Panc1 (cell line): ENCODE results near the gene IDI1. TPM values are rescaled to one million over a fixed set of nuclear protein-coding genes. Genes with fewer than 3 reads are reported as not detected.

ENCODE experiments used
- ATAC-seq: fragments of 200-7000 bp; cut with Tn5 transposase; 2 replicates; pipeline ENCODE4 v1.9.1; 2020; ENCODE audit warnings: mild to moderate bottlenecking, moderate library complexity
- BruUV-seq: library from RNA; stranded (reverse); fragments of 400-500 nt; replicated peaks from 2 replicates; lab custom pipeline; 2021; lab: Mats Ljungman, UMichigan
- CTCF ChIA-PET: fragments of 300-600 bp; sonication (Branson Sonifier 250); formaldehyde crosslinking; loops from one replicate; lab custom pipeline; 2022; ENCODE audit warnings: antibody characterized with exemption; lab: Charles Lee
- POLR2A ChIA-PET: fragments of 300-600 bp; sonication (Branson Sonifier 250); formaldehyde crosslinking; loops from one replicate; lab custom pipeline; 2022; ENCODE audit warnings: antibody characterized with exemption; lab: Charles Lee
- DNase-seq: peaks from one replicate; pipeline ENCODE4 v3.0.0-alpha.2; 2010; ENCODE audit warnings: low read depth, low spot score
- H3K27ac ChIP-seq: 2 replicates; pipeline ENCODE4 v1.5.1; 2011; ENCODE audit warnings: mild to moderate bottlenecking, low read length, inconsistent platforms
- H3K27me3 ChIP-seq: fragments of 200-500 bp; sonication (Bioruptor generic); 2 replicates; pipeline ENCODE4 v1.6.0; 2014; ENCODE audit warnings: low read length, inconsistent platforms; ENCODE audit not compliant: control insufficient read depth, insufficient read depth
- H3K36me3 ChIP-seq: fragments of 200-500 bp; sonication (Bioruptor generic); 2 replicates; pipeline ENCODE4 v1.5.1; 2014; ENCODE audit warnings: inconsistent platforms, mild to moderate bottlenecking, low read length, moderate library complexity; ENCODE audit not compliant: control insufficient read depth, insufficient read depth
- H3K4me1 ChIP-seq: 2 replicates; pipeline ENCODE4 v1.5.1; 2011; ENCODE audit warnings: inconsistent platforms, mild to moderate bottlenecking, low read length, moderate library complexity; ENCODE audit not compliant: control insufficient read depth, insufficient read depth
- H3K4me3 ChIP-seq, 2 experiments: 2 replicates each; pipeline ENCODE4 v1.5.1; 2011 to 2012; ENCODE audit warnings: low read depth in 2 of 2, low read length in 2 of 2, mild to moderate bottlenecking in 2 of 2, inconsistent platforms in 1 of 2, moderate library complexity in 1 of 2
- H3K9me3 ChIP-seq: fragments of 200-500 bp; sonication (Bioruptor generic); 2 replicates; pipeline ENCODE4 v1.5.1; 2014; ENCODE audit warnings: low read depth, mild to moderate bottlenecking, inconsistent platforms, low read length, moderate library complexity; ENCODE audit not compliant: control insufficient read depth, insufficient read depth
- POLR2AphosphoS5 ChIP-seq: IDR thresholded peaks from 2 replicates; pipeline ENCODE4 v1.6.1; 2012; ENCODE audit warnings: mild to moderate bottlenecking, low read depth, low read length, moderate library complexity
- SIN3A ChIP-seq: IDR thresholded peaks from 2 replicates; pipeline ENCODE4 v1.6.1; 2012; ENCODE audit warnings: low read depth, mild to moderate bottlenecking, low read length, moderate library complexity, borderline replicate concordance; ENCODE audit not compliant: insufficient read depth
- TCF7L2 ChIP-seq: IDR thresholded peaks from 2 replicates; pipeline ENCODE4 v1.6.1; 2011; ENCODE audit warnings: mild to moderate bottlenecking, low read depth, low read length, inconsistent platforms
- in situ Hi-C: cut with HindIII; loops from 2 replicates; pipeline ENCODE4 v1.10.0; 2016; ENCODE audit warnings: low sequenced_read_pairs, low pct_unique_long_range_greater_than_20kb
- intact Hi-C: fragments of 100-400 bp; cut with micrococcal nuclease; formaldehyde crosslinking; loops from one replicate; pipeline ENCODE4 v1.10.0; 2022; ENCODE audit not compliant: unreplicated experiment
- total RNA-seq: library from RNA; stranded (reverse); gene quantifications from one replicate; pipeline ENCODE4 v1.2.1, GENCODE V29; 2021; ENCODE audit not compliant: unreplicated experiment
- TF ChIP-seq, protein P1 (sequence below), 2 experiments: IDR thresholded peaks; 2 replicates each; pipeline ENCODE4 v1.6.1; 2011 to 2012; ENCODE audit warnings: low read depth in 2 of 2, control low read depth in 1 of 2, low read length in 1 of 2, mild to moderate bottlenecking in 1 of 2, moderate library complexity in 1 of 2; ENCODE audit not compliant: insufficient read depth in 1 of 2
- TF ChIP-seq, protein P2 (sequence below): fragments of 450-650 bp; IDR thresholded peaks from 2 replicates; pipeline ENCODE4 v1.5.1; 2017; ENCODE audit warnings: mild to moderate bottlenecking

The IDI1 gene
- total RNA-seq, 1 experiment from 2014 or later, result 47.9 TPM

- no peaks in the 10 kb centered on the region for H3K27me3 ChIP-seq
- no peak overlapping the region for H3K27ac ChIP-seq
- ATAC-seq (no peak), DNase-seq (no peak)
- intact Hi-C loops (no loop called here), in situ Hi-C loops (no loop called here)
- BruUV-seq, result no TSS peak
- TF ChIP-seq TCF7L2 (no peak), POLR2AphosphoS5 (no peak), SIN3A (no peak)
- TF ChIP-seq, protein P1, sequence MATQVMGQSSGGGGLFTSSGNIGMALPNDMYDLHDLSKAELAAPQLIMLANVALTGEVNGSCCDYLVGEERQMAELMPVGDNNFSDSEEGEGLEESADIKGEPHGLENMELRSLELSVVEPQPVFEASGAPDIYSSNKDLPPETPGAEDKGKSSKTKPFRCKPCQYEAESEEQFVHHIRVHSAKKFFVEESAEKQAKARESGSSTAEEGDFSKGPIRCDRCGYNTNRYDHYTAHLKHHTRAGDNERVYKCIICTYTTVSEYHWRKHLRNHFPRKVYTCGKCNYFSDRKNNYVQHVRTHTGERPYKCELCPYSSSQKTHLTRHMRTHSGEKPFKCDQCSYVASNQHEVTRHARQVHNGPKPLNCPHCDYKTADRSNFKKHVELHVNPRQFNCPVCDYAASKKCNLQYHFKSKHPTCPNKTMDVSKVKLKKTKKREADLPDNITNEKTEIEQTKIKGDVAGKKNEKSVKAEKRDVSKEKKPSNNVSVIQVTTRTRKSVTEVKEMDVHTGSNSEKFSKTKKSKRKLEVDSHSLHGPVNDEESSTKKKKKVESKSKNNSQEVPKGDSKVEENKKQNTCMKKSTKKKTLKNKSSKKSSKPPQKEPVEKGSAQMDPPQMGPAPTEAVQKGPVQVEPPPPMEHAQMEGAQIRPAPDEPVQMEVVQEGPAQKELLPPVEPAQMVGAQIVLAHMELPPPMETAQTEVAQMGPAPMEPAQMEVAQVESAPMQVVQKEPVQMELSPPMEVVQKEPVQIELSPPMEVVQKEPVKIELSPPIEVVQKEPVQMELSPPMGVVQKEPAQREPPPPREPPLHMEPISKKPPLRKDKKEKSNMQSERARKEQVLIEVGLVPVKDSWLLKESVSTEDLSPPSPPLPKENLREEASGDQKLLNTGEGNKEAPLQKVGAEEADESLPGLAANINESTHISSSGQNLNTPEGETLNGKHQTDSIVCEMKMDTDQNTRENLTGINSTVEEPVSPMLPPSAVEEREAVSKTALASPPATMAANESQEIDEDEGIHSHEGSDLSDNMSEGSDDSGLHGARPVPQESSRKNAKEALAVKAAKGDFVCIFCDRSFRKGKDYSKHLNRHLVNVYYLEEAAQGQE (IDR thresholded peaks at IDR 0.05; ENCODE audit: insufficient read depth in 1 of 2, low read depth in 2 of 2, low read length in 1 of 2), result no peak
- TF ChIP-seq, protein P2, sequence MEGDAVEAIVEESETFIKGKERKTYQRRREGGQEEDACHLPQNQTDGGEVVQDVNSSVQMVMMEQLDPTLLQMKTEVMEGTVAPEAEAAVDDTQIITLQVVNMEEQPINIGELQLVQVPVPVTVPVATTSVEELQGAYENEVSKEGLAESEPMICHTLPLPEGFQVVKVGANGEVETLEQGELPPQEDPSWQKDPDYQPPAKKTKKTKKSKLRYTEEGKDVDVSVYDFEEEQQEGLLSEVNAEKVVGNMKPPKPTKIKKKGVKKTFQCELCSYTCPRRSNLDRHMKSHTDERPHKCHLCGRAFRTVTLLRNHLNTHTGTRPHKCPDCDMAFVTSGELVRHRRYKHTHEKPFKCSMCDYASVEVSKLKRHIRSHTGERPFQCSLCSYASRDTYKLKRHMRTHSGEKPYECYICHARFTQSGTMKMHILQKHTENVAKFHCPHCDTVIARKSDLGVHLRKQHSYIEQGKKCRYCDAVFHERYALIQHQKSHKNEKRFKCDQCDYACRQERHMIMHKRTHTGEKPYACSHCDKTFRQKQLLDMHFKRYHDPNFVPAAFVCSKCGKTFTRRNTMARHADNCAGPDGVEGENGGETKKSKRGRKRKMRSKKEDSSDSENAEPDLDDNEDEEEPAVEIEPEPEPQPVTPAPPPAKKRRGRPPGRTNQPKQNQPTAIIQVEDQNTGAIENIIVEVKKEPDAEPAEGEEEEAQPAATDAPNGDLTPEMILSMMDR, result no peak
- no peaks in the 10 kb centered on the region for H3K9me3 ChIP-seq
- ChIA-PET CTCF (no interaction called here), POLR2A (no interaction called here)
- H3K4me3 ChIP-seq, result no peak overlapping the region
- H3K4me1 ChIP-seq, result no peaks in the 10 kb centered on the region
- H3K36me3 ChIP-seq, result no peaks in the 10 kb centered on the region
Measured at GRCh38 chr10:1026578-1026977, 22.3 kb downstream of the IDI1 start.

DNA sequence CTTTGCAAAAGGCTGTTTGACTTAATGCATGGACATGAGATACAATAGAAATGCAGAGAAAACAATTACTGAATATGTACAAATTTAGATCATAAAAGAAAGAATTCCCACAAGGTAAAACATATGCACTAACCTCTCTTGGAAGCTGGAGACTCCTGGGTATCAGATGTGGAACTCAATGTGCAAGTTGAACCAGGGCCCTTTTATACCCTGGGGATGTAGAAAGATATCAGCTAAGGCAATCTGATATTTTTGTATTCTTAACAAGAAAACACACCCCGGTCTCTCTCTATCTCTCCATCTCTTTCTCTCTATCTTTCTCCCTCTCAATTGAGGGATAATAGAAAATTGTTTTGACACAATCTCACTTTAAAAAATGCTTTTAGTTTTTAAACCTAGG, 23.2 kb downstream of the IDI1 start, which contains the start of gene IDI2:
TSS of gene IDI2 (minus strand) at position 177 of the 400 bp plus-strand sequence. CDS start 1,136 bp downstream, outside the sequence.
- in situ Hi-C loops, result no loop called here
- Histone ChIP-seq H3K4me1 (no peaks in the 10 kb centered on the region), H3K9me3 (no peaks in the 10 kb centered on the region), H3K4me3 (no peak within 1 kb of the TSS), H3K36me3 (no peaks in the 10 kb centered on the region), H3K27me3 (no peaks in the 10 kb centered on the region), H3K27ac (no peak within 1 kb of the TSS)
- no TSS peak for BruUV-seq
- TF ChIP-seq POLR2AphosphoS5, result no peak
- TF ChIP-seq, protein P1 (IDR thresholded peaks at IDR 0.05; ENCODE audit: insufficient read depth in 1 of 2, low read depth in 2 of 2, low read length in 1 of 2), result no peak
- intact Hi-C loops, result no loop called here
- ChIA-PET POLR2A (no interaction called here), CTCF (no interaction called here)
- ATAC-seq (no peak), DNase-seq (no peak)
